HEK293T (cell line): ENCODE measurements around the gene GPA33.

Experiments
- BHLHE40 ChIP-seq: fragments of 450-650 bp; IDR thresholded peaks from 2 replicates; pipeline ENCODE4 v1.6.1; 2016; ENCODE audit warnings: mild to moderate bottlenecking, moderate library complexity, borderline replicate concordance
- NFRKB ChIP-seq: fragments of 450-650 bp; IDR thresholded peaks from 2 replicates; pipeline ENCODE4 v1.6.1; 2016; ENCODE audit warnings: mild to moderate bottlenecking, moderate library complexity
- PKNOX1 ChIP-seq: fragments of 450-650 bp; IDR thresholded peaks from 2 replicates; pipeline ENCODE4 v1.6.1; 2016

GRCh38 chr1:167090314-167090942 lies at the start of gene GPA33:
- no peak for TF ChIP-seq BHLHE40
- TF ChIP-seq PKNOX1, result no peak
- TF ChIP-seq NFRKB, result no peak
